Suppressor macrophage treated with lipopolysaccharide for 4 hours (primary cell): Measurements from ENCODE around the gene ANO3.

Experiments used
- DNase-seq: peaks from one replicate; pipeline ENCODE4 v3.0.0-alpha.2; 2020

ANO3 gene

GRCh38 chr11:26365284-26365683, 33.4 kb downstream of the ANO3 start:
- DNase-seq = no peak

- DNase-seq = no peak
These were observed 45.7 kb downstream of the ANO3 start for GRCh38 chr11:26377619-26378018.

GRCh38 chr11:26399336-26399735, 67.4 kb downstream of the ANO3 start:
- no peak for DNase-seq

DNA sequence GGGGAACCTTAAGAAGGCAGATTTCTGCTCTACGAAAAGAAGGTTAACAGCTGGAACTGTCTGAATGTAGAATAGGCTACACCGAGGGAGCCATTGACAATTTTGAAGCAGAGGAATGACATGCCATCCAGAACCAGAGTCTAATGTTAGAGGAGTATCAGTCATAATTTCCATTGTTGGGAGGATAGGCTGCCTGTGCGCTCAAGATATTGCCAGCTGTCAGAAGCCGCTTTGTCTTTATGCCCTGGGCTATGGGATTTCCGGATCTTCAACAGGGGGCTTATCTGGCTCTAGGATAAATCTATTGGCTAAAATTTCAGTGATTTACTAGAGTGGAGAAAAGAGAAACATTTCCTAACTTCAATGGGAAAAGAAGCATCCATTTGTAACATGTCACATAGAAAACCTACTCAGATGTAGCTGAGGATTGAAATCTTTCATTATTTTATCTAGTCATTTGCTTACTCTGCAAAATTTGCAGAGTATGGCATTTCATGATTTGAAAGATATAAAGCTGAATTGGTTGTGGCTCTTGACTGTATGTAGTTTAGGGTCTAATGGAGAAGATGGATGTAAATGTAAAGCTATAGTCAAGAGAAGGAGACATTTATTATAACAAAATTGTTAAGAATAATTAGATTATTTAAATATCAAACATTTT, 78.9 kb downstream of the ANO3 start:
- DNase-seq = no peak

- DNase-seq = no peak
These were observed 81.0 kb downstream of the ANO3 start for GRCh38 chr11:26412955-26413354.

- DNase-seq = no peak
These were observed 86.5 kb downstream of the ANO3 start for GRCh38 chr11:26418386-26418912.

GRCh38 chr11:26420331-26420730, 88.4 kb downstream of the ANO3 start:
- no peak for DNase-seq

GRCh38 chr11:26424255-26424654, 92.3 kb downstream of the ANO3 start:
- no peak for DNase-seq

- no peak for DNase-seq
These were observed 107.9 kb downstream of the ANO3 start for GRCh38 chr11:26439854-26440253.

DNA sequence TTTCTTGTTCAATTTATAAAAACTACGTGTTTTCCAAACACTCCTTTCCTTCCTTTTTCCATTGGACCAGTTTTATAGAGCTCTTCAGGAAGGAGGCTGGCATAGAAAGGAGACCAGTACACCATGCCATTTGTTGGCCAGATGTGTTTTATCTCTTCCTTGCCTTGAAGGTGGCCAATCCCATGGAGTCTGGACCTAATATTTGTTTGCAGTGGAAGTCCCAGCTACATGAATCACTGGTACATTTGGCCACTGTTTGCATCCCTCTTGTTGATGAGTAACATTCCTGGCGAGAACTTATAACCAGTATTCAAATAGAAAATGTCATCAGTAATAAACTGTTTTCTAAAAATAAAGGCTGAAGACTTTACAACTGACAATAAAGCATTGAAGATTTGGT, 110.2 kb downstream of the ANO3 start:
- no peak for DNase-seq

DNA sequence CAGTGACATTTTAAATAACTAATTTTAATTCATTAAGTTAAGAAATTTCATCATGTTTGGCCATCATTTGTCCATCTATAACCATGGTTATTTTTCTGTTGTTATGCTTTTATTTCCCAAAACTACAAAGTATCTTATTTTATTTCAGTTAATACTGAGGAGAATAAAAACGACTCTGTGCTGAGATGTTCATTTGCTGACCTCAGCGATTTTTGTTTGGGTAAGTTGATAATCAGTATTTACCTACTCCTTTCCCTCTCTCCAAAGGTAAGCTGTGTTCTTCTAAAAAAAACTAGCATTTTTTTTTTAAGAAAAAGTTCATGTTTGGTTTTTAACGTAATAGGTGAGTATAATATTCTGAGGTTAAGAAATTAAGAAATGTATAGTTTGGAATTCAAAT, 111.7 kb downstream of the ANO3 start:
- no peak for DNase-seq

DNA sequence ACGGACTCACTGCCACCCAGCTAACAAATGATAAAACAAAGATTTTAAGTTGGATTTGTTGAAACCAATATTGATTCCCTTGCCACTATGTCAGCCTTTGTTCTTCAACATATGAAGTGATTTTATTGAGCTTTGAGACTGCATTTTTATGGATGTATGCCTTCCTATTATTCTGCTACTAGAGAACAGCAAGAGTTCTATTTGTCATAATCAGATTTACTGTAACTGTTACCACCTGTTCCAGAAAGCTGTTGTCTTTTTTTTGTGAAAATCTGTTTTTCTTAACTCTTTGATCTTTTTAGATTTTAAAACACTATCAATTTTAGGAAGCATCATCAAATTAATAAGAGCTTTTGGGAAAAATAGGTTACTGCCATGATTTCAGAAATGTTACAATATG, 125.7 kb downstream of the ANO3 start:
- DNase-seq = no peak

- no peak for DNase-seq
These were observed 133.3 kb downstream of the ANO3 start for GRCh38 chr11:26465274-26465673.

- no peak for DNase-seq
These were observed 135.6 kb downstream of the ANO3 start for GRCh38 chr11:26467506-26467905.

GRCh38 chr11:26470992-26471391, 139.1 kb downstream of the ANO3 start:
- no peak for DNase-seq

DNA sequence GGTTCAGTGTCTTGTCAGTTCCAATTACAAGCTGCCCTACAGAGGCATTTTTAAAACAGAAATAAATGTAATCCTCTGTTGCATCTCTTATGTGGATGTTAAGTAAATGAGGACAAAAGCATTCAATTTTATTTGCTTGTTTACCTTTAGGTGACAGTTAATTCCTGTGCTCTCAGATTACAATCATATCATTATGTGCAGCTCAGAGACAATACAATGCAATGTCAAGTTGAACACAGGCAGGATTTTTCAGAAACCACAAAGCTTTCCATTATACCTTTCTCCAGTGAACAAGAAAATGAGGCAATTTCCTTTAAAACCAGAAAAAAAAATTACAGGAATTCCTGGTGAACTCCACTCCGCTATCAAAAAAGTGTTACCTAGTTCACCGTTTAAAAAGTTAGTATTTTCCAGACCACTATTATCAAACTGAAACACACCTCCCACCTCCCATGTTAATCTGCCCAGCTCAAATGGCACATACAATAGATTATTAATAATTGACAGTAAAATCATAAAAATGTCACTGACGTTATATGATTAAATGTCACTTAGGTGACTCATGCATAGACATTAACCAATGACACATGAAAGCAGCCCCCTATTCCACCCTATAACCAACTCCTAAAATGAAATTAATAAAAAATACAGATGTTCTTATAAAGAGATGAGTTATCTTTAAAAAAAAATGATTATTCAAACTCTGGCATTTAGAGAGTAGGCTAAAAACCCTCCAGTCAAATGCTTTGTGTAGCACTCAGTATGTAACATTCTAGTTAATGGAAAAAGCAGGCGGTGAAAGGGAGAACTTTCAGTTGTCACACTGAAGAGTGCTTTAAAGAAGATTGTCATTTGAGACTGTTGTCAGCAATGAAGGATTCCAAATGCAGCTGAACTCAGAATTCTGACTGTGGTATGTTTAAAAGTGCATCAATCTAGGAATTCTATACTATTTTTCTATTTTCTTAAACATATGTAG, 141.6 kb downstream of the ANO3 start:
- DNase-seq = no peak

GRCh38 chr11:26474401-26474800, 142.5 kb downstream of the ANO3 start:
- DNase-seq = no peak

- no peak for DNase-seq
These were observed 145.5 kb downstream of the ANO3 start for GRCh38 chr11:26477396-26477795.

DNA sequence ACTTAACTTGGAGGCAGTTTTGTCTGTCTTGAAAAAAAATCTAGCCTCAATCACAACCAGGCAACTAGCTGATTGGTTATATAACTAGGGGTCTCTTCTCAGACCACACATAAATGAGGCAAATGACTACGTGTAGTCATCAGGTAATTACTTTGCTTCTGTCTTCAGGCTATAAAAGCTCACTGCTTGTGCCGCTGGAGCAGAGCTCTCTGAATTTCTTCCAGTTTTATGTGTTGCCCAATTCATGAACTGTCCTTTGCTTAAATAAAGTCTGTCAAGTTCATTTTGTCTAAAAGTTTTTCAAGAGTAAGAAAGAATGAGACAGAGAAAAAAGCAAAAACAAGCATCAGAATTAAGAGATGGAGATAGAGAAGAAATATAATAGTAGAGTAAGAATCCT, 146.8 kb downstream of the ANO3 start:
- DNase-seq = no peak

DNA sequence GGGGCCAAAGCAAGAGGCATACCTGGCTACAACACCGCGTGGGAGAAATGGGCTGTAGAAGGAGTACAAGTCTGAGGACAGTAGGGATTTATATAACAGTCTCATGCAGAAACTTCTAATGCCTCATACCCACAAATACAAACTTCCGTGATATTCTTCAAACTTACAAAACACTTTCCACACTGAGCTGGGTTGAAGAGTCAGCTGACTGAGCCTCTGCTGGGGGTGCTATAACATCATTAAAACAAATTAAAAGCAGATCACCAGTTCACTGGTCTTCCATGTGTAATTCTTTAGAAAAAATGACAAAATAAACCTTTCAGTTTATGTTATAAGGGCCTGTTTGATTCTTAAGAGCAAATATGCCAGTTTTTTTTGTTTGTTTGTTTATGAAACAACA, 148.1 kb downstream of the ANO3 start:
- DNase-seq = no peak

GRCh38 chr11:26483108-26483507, 151.2 kb downstream of the ANO3 start:
- no peak for DNase-seq

GRCh38 chr11:26490546-26490945, 158.6 kb downstream of the ANO3 start:
- DNase-seq = no peak

DNA sequence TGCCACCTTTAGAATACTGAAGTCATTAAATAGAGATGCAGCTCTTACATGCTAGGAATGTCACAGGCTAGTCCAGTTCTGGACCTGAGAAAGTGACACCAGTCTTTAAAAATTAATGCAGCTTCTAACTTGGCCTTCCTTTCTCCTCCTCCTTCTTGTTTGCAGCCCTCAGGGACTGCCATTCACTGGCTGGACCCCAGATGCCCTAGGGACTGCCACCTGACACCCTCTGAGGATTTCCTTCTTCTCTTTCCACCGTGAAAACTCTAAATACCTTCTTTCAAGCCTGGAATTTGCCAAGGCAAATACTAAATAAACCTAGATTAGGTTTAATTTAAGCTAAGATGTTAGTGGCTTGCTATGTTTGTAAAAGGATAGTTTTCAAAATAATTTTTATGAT, 161.7 kb downstream of the ANO3 start:
- DNase-seq = no peak

- no peak for DNase-seq
These were observed 175.3 kb downstream of the ANO3 start for GRCh38 chr11:26507229-26507628.
